ENCODE results near the gene HSD17B3.

DNA sequence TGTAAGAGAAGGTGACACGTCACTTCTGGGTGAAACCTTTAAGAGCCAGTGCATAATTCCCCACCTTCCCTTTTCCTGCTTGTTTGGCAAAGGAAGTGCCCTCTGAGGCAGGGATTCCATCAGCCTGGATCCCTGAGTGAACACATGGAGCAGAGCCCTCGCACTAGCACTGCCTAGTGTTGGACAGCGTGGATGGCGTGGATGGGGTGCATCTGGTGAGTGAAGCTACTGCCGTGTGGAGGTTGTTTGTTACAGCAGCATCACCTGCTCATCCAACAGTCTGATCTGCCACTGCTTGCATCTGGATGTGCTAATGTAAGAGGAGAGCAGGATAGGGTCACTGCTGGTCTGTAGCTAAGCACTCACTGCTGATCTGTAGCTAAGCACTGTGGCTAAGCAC lies 46.3 kb upstream of the HSD17B3 start:
- no peak for TF ChIP-seq POLR2AphosphoS5 (IDR thresholded peaks at IDR 0.05; ENCODE audit: low read length)
- no peak for TF ChIP-seq CHD2 (IDR thresholded peaks at IDR 0.05; ENCODE audit: borderline replicate concordance, low read depth, low read length)
- no peak for TF ChIP-seq CTCF (IDR thresholded peaks at IDR 0.05 in 2 of 3, conservative IDR thresholded peaks at IDR 0.05 in 1 of 3; ENCODE audit: control insufficient read depth in 2 of 3, extremely low read depth in 1 of 3, insufficient read depth in 1 of 3, low read depth in 3 of 3, low read length in 3 of 3)
- no peak for TF ChIP-seq SIX5 (IDR thresholded peaks at IDR 0.05; ENCODE audit: low read depth, low read length, severe bottlenecking)
- no peak for TF ChIP-seq ZNF24 (IDR thresholded peaks at IDR 0.05)
- no peak for TF ChIP-seq ZNF274 (IDR thresholded peaks at IDR 0.05; ENCODE audit: insufficient read depth, insufficient read length)
- TF ChIP-seq HCFC1 (IDR thresholded peaks at IDR 0.05; ENCODE audit: low read length) = no peak
- TF ChIP-seq CEBPB (IDR thresholded peaks at IDR 0.05; ENCODE audit: borderline replicate concordance in 1 of 2, low read depth in 2 of 2, low read length in 2 of 2) = no peak
- no peak for TF ChIP-seq RAD21 (IDR thresholded peaks at IDR 0.05; ENCODE audit: insufficient read depth, low read depth, low read length)
- TF ChIP-seq, protein P1, sequence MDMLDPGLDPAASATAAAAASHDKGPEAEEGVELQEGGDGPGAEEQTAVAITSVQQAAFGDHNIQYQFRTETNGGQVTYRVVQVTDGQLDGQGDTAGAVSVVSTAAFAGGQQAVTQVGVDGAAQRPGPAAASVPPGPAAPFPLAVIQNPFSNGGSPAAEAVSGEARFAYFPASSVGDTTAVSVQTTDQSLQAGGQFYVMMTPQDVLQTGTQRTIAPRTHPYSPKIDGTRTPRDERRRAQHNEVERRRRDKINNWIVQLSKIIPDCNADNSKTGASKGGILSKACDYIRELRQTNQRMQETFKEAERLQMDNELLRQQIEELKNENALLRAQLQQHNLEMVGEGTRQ (IDR thresholded peaks at IDR 0.05; ENCODE audit: borderline replicate concordance, low read depth, low read length) = no peak
